Neural cell (in vitro differentiated cells): Measurements from ENCODE around the gene NRL. TPM values are rescaled to one million over a fixed set of nuclear protein-coding genes. Genes with fewer than 3 reads are reported as not detected.

ENCODE experiments used
- H2AFZ ChIP-seq: fragments of 200-600, 300-800 bp; sonication (generic), shearing (Covaris generic); 2 replicates; pipeline ENCODE4 v1.6.0; 2014; ENCODE audit warnings: low read depth, mild to moderate bottlenecking, antibody characterized with exemption, low read length, moderate library complexity
- H3F3A ChIP-seq: fragments of 200-600 bp; shearing (Covaris generic); 2 replicates; pipeline ENCODE4 v1.6.1; 2016; ENCODE audit warnings: mild to moderate bottlenecking, moderate library complexity, mixed read lengths, antibody characterized with exemption, low read length; ENCODE audit not compliant: insufficient read depth, poor library complexity, severe bottlenecking
- H3K27ac ChIP-seq: fragments of 200-600, 300-800 bp; sonication (generic), shearing (Covaris generic); 2 replicates; pipeline ENCODE4 v1.5.1; 2014; ENCODE audit warnings: mild to moderate bottlenecking, low read length, moderate library complexity
- H3K27me3 ChIP-seq: fragments of 300-800, 200-600 bp; sonication (generic), shearing (Covaris generic); 2 replicates; pipeline ENCODE4 v1.6.0; 2014; ENCODE audit warnings: mild to moderate bottlenecking, low read depth, low read length, moderate library complexity; ENCODE audit not compliant: insufficient read depth
- H3K36me3 ChIP-seq: fragments of 300-800, 200-600 bp; sonication (generic), shearing (Covaris generic); 2 replicates; pipeline ENCODE4 v1.5.1; 2014; ENCODE audit warnings: mild to moderate bottlenecking, antibody characterized with exemption, low read length, moderate library complexity; ENCODE audit not compliant: insufficient read depth
- H3K4me2 ChIP-seq: fragments of 300-800, 200-600 bp; sonication (generic), shearing (Covaris generic); 2 replicates; pipeline ENCODE4 v1.6.0; 2014; ENCODE audit warnings: mild to moderate bottlenecking, low read length
- H3K4me3 ChIP-seq: fragments of 300-800, 200-600 bp; sonication (generic), shearing (Covaris generic); 2 replicates; pipeline ENCODE4 v1.5.1; 2014; ENCODE audit warnings: mild to moderate bottlenecking, low read length, moderate library complexity
- H3K79me2 ChIP-seq: fragments of 200-600 bp; shearing (Covaris generic); replicated peaks from 2 replicates; pipeline ENCODE4 v1.6.0; 2014; ENCODE audit warnings: mild to moderate bottlenecking, low read length, moderate library complexity; ENCODE audit not compliant: insufficient read depth
- H3K9ac ChIP-seq: fragments of 300-800, 200-600 bp; sonication (generic), shearing (Covaris generic); 2 replicates; pipeline ENCODE4 v1.6.1; 2016; ENCODE audit warnings: mild to moderate bottlenecking, low read length, mixed read lengths
- H3K9me2 ChIP-seq: fragments of 200-600 bp; shearing (Covaris generic); 2 replicates; pipeline ENCODE4 v1.6.1; 2016; ENCODE audit warnings: mild to moderate bottlenecking, low read length, mixed read lengths; ENCODE audit not compliant: insufficient read depth
- H3K9me3 ChIP-seq: fragments of 200-600, 300-800 bp; sonication (generic), shearing (Covaris generic); 2 replicates; pipeline ENCODE4 v1.6.1; 2016; ENCODE audit warnings: mild to moderate bottlenecking, mixed run types, low read length, moderate library complexity, mixed read lengths
- H4K20me1 ChIP-seq: fragments of 200-600 bp; shearing (Covaris generic); 2 replicates; pipeline ENCODE4 v1.6.1; 2016; ENCODE audit warnings: mild to moderate bottlenecking, mixed run types; ENCODE audit not compliant: insufficient read depth
- EP300 ChIP-seq: fragments of 450-650 bp; conservative IDR thresholded peaks from 2 replicates; pipeline ENCODE4 v1.6.1; 2014; ENCODE audit warnings: antibody characterized with exemption, mild to moderate bottlenecking, moderate library complexity; ENCODE audit not compliant: poor library complexity, severe bottlenecking
- EZH2 ChIP-seq: fragments of 200-600, 300-800 bp; shearing (Covaris generic), sonication (generic); IDR thresholded peaks from 2 replicates; pipeline ENCODE4 v1.6.1; 2014; ENCODE audit warnings: antibody characterized with exemption, low read length, borderline replicate concordance, mild to moderate bottlenecking; ENCODE audit not compliant: insufficient read depth, poor library complexity, severe bottlenecking
- MXI1 ChIP-seq: fragments of 450-650 bp; conservative IDR thresholded peaks from 2 replicates; pipeline ENCODE4 v1.6.1; 2014; ENCODE audit warnings: antibody characterized with exemption, mild to moderate bottlenecking; ENCODE audit not compliant: poor library complexity, severe bottlenecking
- POLR2AphosphoS5 ChIP-seq: IDR thresholded peaks from 2 replicates; pipeline ENCODE4 v1.6.1; 2012
- RAD21 ChIP-seq: fragments of 450-650 bp; conservative IDR thresholded peaks from 2 replicates; pipeline ENCODE4 v1.6.1; 2014; ENCODE audit warnings: antibody characterized with exemption, mild to moderate bottlenecking, moderate library complexity
- SMC3 ChIP-seq: fragments of 450-650 bp; conservative IDR thresholded peaks from 2 replicates; pipeline ENCODE4 v1.6.1; 2014; ENCODE audit warnings: antibody characterized with exemption, mild to moderate bottlenecking, moderate library complexity; ENCODE audit not compliant: poor library complexity
- TAF1 ChIP-seq: IDR thresholded peaks from 2 replicates; pipeline ENCODE4 v1.6.1; 2012; ENCODE audit warnings: low read depth
- polyA plus RNA-seq: library from polyadenylated mRNA; depleted of rRNA; stranded (reverse); fragments of >200 nt; gene quantifications from 2 replicates; pipeline ENCODE4 v1.2.3, GENCODE V29; 2014
- TF ChIP-seq, protein P1 (sequence below): IDR thresholded peaks from 2 replicates; pipeline ENCODE4 v1.6.1; 2012; ENCODE audit warnings: borderline replicate concordance
- TF ChIP-seq, protein P2 (sequence below): fragments of 450-650 bp; IDR thresholded peaks from 2 replicates; pipeline ENCODE4 v1.5.1; 2014; ENCODE audit warnings: antibody characterized with exemption, mild to moderate bottlenecking, moderate library complexity; ENCODE audit not compliant: poor library complexity, severe bottlenecking

Gene NRL
- polyA plus RNA-seq, 1 donor from 2014 or later: 9.5 TPM

DNA sequence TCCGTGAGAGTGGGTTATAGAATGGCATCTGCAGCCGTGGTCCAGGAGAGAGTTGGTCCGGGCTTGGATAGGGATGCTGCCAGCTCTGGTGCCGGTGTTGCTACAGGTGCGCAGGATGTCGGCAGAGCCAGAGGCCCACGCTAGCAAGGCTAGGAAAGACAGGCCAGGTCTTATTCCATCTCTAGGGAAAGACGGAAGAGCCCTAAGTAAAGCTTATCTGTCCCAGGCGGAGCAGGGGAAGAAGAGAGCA is 20.8 kb upstream of the NRL start:
- Histone ChIP-seq H4K20me1 (no peaks in the 10 kb centered on the region), H3K4me2 (peak overlapping the region; percentile 52), H3F3A (peaks cover under 1% of the 10 kb centered on the region), H3K27ac (no peak overlapping the region), H3K36me3 (no peaks in the 10 kb centered on the region), H2AFZ (peak overlapping the region; percentile 51), H3K9me3 (no peaks in the 10 kb centered on the region), H3K9ac (peak overlapping the region; percentile 67), H3K27me3 (no peaks in the 10 kb centered on the region), H3K79me2 (peaks cover 10% of the 10 kb centered on the region), H3K9me2 (no peaks in the 10 kb centered on the region), H3K4me3 (peak overlapping the region; percentile 74)
- no peak for TF ChIP-seq EP300
- TF ChIP-seq SMC3: no peak
- TF ChIP-seq TAF1: no peak
- TF ChIP-seq, protein P1, sequence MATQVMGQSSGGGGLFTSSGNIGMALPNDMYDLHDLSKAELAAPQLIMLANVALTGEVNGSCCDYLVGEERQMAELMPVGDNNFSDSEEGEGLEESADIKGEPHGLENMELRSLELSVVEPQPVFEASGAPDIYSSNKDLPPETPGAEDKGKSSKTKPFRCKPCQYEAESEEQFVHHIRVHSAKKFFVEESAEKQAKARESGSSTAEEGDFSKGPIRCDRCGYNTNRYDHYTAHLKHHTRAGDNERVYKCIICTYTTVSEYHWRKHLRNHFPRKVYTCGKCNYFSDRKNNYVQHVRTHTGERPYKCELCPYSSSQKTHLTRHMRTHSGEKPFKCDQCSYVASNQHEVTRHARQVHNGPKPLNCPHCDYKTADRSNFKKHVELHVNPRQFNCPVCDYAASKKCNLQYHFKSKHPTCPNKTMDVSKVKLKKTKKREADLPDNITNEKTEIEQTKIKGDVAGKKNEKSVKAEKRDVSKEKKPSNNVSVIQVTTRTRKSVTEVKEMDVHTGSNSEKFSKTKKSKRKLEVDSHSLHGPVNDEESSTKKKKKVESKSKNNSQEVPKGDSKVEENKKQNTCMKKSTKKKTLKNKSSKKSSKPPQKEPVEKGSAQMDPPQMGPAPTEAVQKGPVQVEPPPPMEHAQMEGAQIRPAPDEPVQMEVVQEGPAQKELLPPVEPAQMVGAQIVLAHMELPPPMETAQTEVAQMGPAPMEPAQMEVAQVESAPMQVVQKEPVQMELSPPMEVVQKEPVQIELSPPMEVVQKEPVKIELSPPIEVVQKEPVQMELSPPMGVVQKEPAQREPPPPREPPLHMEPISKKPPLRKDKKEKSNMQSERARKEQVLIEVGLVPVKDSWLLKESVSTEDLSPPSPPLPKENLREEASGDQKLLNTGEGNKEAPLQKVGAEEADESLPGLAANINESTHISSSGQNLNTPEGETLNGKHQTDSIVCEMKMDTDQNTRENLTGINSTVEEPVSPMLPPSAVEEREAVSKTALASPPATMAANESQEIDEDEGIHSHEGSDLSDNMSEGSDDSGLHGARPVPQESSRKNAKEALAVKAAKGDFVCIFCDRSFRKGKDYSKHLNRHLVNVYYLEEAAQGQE: no peak

DNA sequence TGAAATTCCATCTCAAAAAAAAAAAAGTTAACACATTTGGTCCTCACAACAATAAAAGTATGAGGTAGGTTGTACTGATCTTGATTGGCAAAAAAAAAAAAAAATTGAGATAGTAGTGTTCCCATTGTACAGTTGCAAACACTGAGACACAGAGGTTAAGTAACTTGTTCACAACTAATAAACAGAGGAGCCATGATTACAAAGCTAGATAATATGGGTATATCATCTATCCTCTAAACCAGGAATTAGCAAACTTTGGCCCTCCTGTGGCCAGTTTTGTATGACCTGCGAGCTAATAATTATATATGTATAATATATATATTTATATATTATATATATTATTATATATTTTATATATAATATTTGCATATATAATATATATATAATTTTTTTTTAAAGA is 19.0 kb upstream of the NRL start:
- no peaks in the 10 kb centered on the region for H3K27me3 ChIP-seq
- no peaks in the 10 kb centered on the region for H4K20me1 ChIP-seq
- H3K36me3 ChIP-seq: no peaks in the 10 kb centered on the region
- H3K27ac ChIP-seq: no peak overlapping the region
- no peaks in the 10 kb centered on the region for H3F3A ChIP-seq
- H3K9me2 ChIP-seq: no peaks in the 10 kb centered on the region
- no peak overlapping the region for H3K4me3 ChIP-seq
- no peaks in the 10 kb centered on the region for H3K9me3 ChIP-seq
- no peaks in the 10 kb centered on the region for H3K79me2 ChIP-seq
- no peak overlapping the region for H3K9ac ChIP-seq
- no peak for TF ChIP-seq SMC3
- TF ChIP-seq TAF1: no peak
- TF ChIP-seq, protein P2, sequence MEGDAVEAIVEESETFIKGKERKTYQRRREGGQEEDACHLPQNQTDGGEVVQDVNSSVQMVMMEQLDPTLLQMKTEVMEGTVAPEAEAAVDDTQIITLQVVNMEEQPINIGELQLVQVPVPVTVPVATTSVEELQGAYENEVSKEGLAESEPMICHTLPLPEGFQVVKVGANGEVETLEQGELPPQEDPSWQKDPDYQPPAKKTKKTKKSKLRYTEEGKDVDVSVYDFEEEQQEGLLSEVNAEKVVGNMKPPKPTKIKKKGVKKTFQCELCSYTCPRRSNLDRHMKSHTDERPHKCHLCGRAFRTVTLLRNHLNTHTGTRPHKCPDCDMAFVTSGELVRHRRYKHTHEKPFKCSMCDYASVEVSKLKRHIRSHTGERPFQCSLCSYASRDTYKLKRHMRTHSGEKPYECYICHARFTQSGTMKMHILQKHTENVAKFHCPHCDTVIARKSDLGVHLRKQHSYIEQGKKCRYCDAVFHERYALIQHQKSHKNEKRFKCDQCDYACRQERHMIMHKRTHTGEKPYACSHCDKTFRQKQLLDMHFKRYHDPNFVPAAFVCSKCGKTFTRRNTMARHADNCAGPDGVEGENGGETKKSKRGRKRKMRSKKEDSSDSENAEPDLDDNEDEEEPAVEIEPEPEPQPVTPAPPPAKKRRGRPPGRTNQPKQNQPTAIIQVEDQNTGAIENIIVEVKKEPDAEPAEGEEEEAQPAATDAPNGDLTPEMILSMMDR: no peak
- no peak for TF ChIP-seq EZH2
- TF ChIP-seq, protein P1: no peak
- TF ChIP-seq RAD21: no peak
- no peak for TF ChIP-seq EP300
- no peak for TF ChIP-seq MXI1
- no peak for TF ChIP-seq POLR2AphosphoS5
- H2AFZ ChIP-seq: no peak overlapping the region
- H3K4me2 ChIP-seq: no peak overlapping the region
